HFFc6 (cell line): ENCODE measurements around the gene NPIPA1. TPM values are rescaled to one million over a fixed set of nuclear protein-coding genes. Genes with fewer than 3 reads are reported as not detected.
"Not testable (repeated sequence)": the region's sequence is repeated elsewhere in the genome, so short reads cannot be mapped to it uniquely, and the experiment has no call there.

Experiments used
- DNase-seq: peaks from one replicate; pipeline ENCODE4 v3.0.0-alpha.2; 2018
- H3K27ac Mint-ChIP-seq: 2 replicates; pipeline ENCODE4 v1.8.0; 2020; ENCODE audit warnings: mild to moderate bottlenecking, mixed read lengths
- H3K27me3 Mint-ChIP-seq: 2 replicates; pipeline ENCODE4 v1.8.0; 2021; ENCODE audit warnings: mild to moderate bottlenecking, moderate library complexity, mixed read lengths; ENCODE audit not compliant: insufficient read depth
- H3K36me3 Mint-ChIP-seq: 2 replicates; pipeline ENCODE4 v1.8.0; 2021; ENCODE audit warnings: low read depth, mixed read lengths
- H3K4me1 Mint-ChIP-seq: 2 replicates; pipeline ENCODE4 v1.8.0; 2020; ENCODE audit warnings: low read depth, mixed read lengths
- H3K4me3 Mint-ChIP-seq: 2 replicates; pipeline ENCODE4 v1.8.0; 2020; ENCODE audit warnings: mild to moderate bottlenecking, moderate library complexity, mixed read lengths
- H3K9me3 Mint-ChIP-seq: 2 replicates; pipeline ENCODE4 v1.8.0; 2020; ENCODE audit warnings: mild to moderate bottlenecking, mixed read lengths
- microRNA-seq: library from miRNA; unstranded; fragments of <30 nt; microRNA quantifications from one replicate; pipeline ENCODE4, GENCODE V29; 2019
- total RNA-seq, 6 experiments: library from RNA; stranded (reverse); fragmentation: NEBNext Ultra II Directional; extraction: Animal tissue kit (Norgen Biotek cat#: 25700); gene quantifications; 2 replicates in 1 of 6; 3 replicates in 5 of 6; pipeline ENCODE4 v1.2.3, GENCODE V29; 2021

Gene NPIPA1
- total RNA-seq, 6 experiments from 2014 or later: 42.6 to 57.1 (median 44.8) TPM

DNA sequence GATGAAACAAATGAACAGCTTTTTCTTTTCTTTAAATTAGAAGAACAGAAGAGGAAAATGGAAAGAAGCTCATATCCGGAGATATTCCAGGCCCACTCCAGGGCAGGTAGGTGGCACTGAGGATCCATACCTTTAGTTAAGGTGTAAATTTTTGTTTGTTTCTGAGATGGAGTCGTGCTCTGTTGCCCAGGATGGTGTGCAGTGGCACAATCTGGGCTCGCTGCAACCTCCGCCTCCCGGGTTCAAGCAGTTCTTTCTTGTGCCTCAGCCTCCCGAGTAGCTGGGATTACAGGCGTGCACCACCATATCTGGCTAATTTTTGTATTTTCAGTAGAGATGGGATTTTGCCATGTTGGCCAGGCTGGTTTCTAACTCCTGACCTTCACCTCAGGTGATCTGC lies 61.1 kb downstream of the NPIPA1 start:
- H3K4me3 Mint-ChIP-seq, H3K27ac Mint-ChIP-seq, H3K27me3 Mint-ChIP-seq, DNase-seq, H3K9me3 Mint-ChIP-seq: not testable (repeated sequence)
- peaks cover 26% of the 10 kb centered on the region for H3K4me1 Mint-ChIP-seq
- peaks cover 15% of the 10 kb centered on the region for H3K36me3 Mint-ChIP-seq

DNA sequence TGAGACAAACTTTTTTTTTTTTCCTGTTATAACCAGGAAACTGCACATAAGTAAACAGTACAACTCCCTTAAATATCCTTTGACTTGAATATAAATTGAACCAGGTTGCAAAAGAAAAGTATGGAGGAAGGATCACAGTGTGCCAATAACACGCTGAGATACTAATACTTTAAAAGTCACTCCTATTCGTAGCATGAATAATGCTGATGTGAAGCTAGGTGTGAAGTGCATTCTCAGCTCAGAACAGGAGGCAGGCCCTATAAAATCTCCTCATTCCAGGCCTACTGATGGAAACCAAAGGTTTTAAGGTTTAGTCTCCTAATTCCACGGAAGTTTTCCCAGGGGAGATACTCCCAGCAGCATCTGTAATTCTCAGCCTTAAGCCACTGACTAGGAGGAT lies 62.6 kb downstream of the NPIPA1 start:
- H3K4me1 Mint-ChIP-seq: peaks cover 21% of the 10 kb centered on the region
- not testable (repeated sequence) for H3K27me3 Mint-ChIP-seq, H3K9me3 Mint-ChIP-seq, DNase-seq, H3K27ac Mint-ChIP-seq, H3K4me3 Mint-ChIP-seq
- peaks cover 13% of the 10 kb centered on the region for H3K36me3 Mint-ChIP-seq

Small RNA genes lying within 50 kb of the gene (microRNA-seq; reads per million reads assigned to microRNA genes)
- gene MIR3180-1 (not detected), gene MIR3670-1 (not detected), gene MIR6511A1 (not detected), gene MIR6770-1 (not detected)

Other genes starting within 250 kb of the NPIPA1 start
- not detected for gene PLA2G10, start 243.1 kb upstream of the NPIPA1 start, total RNA-seq
- gene NPIPA3, start 234.0 kb upstream of the NPIPA1 start, total RNA-seq: 1 to 10 TPM in 4 of 6 experiments, under 1 TPM in 1, not detected in 1; 0.97 to 1.6 (median 1.4) TPM
- 1 to 10 TPM; 1.1 to 3.7 (median 1.4) TPM for gene NPIPA2, start 194.9 kb upstream of the NPIPA1 start, total RNA-seq
- 100 to 1,000 TPM; 121 to 151 (median 139) TPM for gene NOMO1, start 103.7 kb upstream of the NPIPA1 start, total RNA-seq
- 10 to 100 TPM; 78.8 to 88.3 (median 82.0) TPM for gene PDXDC1, start 37.6 kb downstream of the NPIPA1 start, total RNA-seq
- 10 to 100 TPM; 42.7 to 56.0 (median 49.7) TPM for gene NTAN1, start 118.6 kb downstream of the NPIPA1 start, total RNA-seq
- 10 to 100 TPM; 27.8 to 36.3 (median 31.3) TPM for gene RRN3, start 156.8 kb downstream of the NPIPA1 start, total RNA-seq